ENCODE results near the gene MAT1A.

DNA sequence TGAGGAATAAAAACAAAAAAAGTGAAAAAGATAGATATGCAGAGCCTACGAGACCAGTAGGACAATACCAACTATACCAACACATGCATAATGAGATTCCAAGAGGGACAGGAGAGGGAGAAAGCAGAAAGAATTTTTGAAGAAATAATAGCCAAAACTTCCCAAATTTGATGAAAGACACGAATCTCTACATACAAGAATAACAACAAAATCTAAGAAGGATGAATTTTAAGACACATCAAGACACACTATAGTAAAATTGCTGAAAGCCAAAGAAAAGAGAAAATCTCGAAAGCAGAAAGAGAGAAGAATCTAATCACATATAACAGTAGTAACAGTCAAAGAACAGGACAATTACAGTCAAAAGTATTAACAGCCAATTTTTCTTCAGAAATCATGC, 7.5 kb upstream of the MAT1A start:
- TF ChIP-seq, protein P1, sequence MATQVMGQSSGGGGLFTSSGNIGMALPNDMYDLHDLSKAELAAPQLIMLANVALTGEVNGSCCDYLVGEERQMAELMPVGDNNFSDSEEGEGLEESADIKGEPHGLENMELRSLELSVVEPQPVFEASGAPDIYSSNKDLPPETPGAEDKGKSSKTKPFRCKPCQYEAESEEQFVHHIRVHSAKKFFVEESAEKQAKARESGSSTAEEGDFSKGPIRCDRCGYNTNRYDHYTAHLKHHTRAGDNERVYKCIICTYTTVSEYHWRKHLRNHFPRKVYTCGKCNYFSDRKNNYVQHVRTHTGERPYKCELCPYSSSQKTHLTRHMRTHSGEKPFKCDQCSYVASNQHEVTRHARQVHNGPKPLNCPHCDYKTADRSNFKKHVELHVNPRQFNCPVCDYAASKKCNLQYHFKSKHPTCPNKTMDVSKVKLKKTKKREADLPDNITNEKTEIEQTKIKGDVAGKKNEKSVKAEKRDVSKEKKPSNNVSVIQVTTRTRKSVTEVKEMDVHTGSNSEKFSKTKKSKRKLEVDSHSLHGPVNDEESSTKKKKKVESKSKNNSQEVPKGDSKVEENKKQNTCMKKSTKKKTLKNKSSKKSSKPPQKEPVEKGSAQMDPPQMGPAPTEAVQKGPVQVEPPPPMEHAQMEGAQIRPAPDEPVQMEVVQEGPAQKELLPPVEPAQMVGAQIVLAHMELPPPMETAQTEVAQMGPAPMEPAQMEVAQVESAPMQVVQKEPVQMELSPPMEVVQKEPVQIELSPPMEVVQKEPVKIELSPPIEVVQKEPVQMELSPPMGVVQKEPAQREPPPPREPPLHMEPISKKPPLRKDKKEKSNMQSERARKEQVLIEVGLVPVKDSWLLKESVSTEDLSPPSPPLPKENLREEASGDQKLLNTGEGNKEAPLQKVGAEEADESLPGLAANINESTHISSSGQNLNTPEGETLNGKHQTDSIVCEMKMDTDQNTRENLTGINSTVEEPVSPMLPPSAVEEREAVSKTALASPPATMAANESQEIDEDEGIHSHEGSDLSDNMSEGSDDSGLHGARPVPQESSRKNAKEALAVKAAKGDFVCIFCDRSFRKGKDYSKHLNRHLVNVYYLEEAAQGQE (IDR thresholded peaks at IDR 0.05; ENCODE audit: insufficient read depth in 1 of 2, low read depth in 2 of 2, low read length in 1 of 2), result no peak
- TF ChIP-seq, protein P2, sequence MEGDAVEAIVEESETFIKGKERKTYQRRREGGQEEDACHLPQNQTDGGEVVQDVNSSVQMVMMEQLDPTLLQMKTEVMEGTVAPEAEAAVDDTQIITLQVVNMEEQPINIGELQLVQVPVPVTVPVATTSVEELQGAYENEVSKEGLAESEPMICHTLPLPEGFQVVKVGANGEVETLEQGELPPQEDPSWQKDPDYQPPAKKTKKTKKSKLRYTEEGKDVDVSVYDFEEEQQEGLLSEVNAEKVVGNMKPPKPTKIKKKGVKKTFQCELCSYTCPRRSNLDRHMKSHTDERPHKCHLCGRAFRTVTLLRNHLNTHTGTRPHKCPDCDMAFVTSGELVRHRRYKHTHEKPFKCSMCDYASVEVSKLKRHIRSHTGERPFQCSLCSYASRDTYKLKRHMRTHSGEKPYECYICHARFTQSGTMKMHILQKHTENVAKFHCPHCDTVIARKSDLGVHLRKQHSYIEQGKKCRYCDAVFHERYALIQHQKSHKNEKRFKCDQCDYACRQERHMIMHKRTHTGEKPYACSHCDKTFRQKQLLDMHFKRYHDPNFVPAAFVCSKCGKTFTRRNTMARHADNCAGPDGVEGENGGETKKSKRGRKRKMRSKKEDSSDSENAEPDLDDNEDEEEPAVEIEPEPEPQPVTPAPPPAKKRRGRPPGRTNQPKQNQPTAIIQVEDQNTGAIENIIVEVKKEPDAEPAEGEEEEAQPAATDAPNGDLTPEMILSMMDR (IDR thresholded peaks at IDR 0.05), result no peak
- TF ChIP-seq POLR2AphosphoS5 (IDR thresholded peaks at IDR 0.05; ENCODE audit: low read depth, low read length) (no peak), SIN3A (IDR thresholded peaks at IDR 0.05; ENCODE audit: borderline replicate concordance, insufficient read depth, low read depth, low read length) (no peak), TCF7L2 (IDR thresholded peaks at IDR 0.05; ENCODE audit: low read depth, low read length) (no peak)

Measured in Panc1 (cell line).